D721Med (cell line): Measurements from ENCODE around the gene RHEX.

Experiments used
- DNase-seq: peaks from one replicate; pipeline ENCODE4 v3.0.0; 2011; ENCODE audit warnings: low spot score; ENCODE audit not compliant: insufficient read length
- FAIRE-seq: peaks from 2 replicates; lab custom pipeline; 2011; peaks lifted over from hg19 to GRCh38; lab: Jason Lieb, UNC
- CTCF ChIP-seq: IDR thresholded peaks from 2 replicates; pipeline ENCODE4 v1.5.1; 2012; ENCODE audit warnings: mild to moderate bottlenecking, control low read depth; ENCODE audit not compliant: insufficient read depth; ENCODE audit errors: missing control alignments

RHEX gene

GRCh38 chr1:206089341-206089740 lies 36.4 kb downstream of the RHEX start:
- no peak for FAIRE-seq
- DNase-seq = no peak
- TF ChIP-seq CTCF = no peak

GRCh38 chr1:206094024-206094423 lies 41.1 kb downstream of the RHEX start:
- DNase-seq = no peak
- no peak for FAIRE-seq
- no peak for TF ChIP-seq CTCF

GRCh38 chr1:206097381-206097780 lies 44.4 kb downstream of the RHEX start:
- DNase-seq (no peak), FAIRE-seq (no peak)
- no peak for TF ChIP-seq CTCF

GRCh38 chr1:206098242-206098919 lies 45.4 kb downstream of the RHEX start:
- DNase-seq (no peak), FAIRE-seq (no peak)
- TF ChIP-seq CTCF = no peak

- FAIRE-seq (no peak), DNase-seq (no peak)
- TF ChIP-seq CTCF = no peak
These were observed 47.3 kb downstream of the RHEX start for GRCh38 chr1:206100226-206100815.

GRCh38 chr1:206101351-206102045 lies 48.5 kb downstream of the RHEX start:
- FAIRE-seq = no peak
- TF ChIP-seq CTCF = no peak
- DNase-seq = no peak
